GM23338 (cell line): ENCODE results near the gene RUSC1. TPM values are rescaled to one million over a fixed set of nuclear protein-coding genes. Genes with fewer than 3 reads are reported as not detected.

Source experiments
- ATAC-seq: fragments of 200-7000 bp; cut with Tn5 transposase; 3 replicates; pipeline ENCODE4 v1.9.1; 2020
- DNase-seq: peaks from one replicate; pipeline ENCODE4 v3.0.0-alpha.2; 2015; ENCODE audit warnings: low spot score
- H2AFZ ChIP-seq: fragments of 200-600 bp; sonication (generic); 2 replicates; pipeline ENCODE4 v1.8.0; 2016; ENCODE audit warnings: antibody characterized with exemption, mild to moderate bottlenecking, moderate library complexity
- H3F3A ChIP-seq: fragments of 200-600 bp; sonication (generic); replicated peaks from 2 replicates; pipeline ENCODE4 v1.8.0; 2017; ENCODE audit warnings: antibody characterized with exemption, mixed run types, low read depth
- H3K27ac ChIP-seq: fragments of 200-600 bp; sonication (generic); 2 replicates; pipeline ENCODE4 v1.6.1; 2016; ENCODE audit warnings: low read depth
- H3K27me3 ChIP-seq: fragments of 200-600 bp; sonication (generic); 2 replicates; pipeline ENCODE4 v1.8.0; 2016; ENCODE audit warnings: mild to moderate bottlenecking, mixed run types, moderate library complexity; ENCODE audit not compliant: insufficient read depth
- H3K36me3 ChIP-seq: fragments of 200-600 bp; sonication (generic); 2 replicates; pipeline ENCODE4 v1.8.0; 2016; ENCODE audit warnings: mild to moderate bottlenecking; ENCODE audit not compliant: insufficient read depth
- H3K4me1 ChIP-seq: fragments of 200-600 bp; sonication (generic); 2 replicates; pipeline ENCODE4 v1.8.0; 2016; ENCODE audit warnings: mild to moderate bottlenecking, moderate library complexity; ENCODE audit not compliant: insufficient read depth
- H3K4me2 ChIP-seq: fragments of 200-600 bp; sonication (generic); 2 replicates; pipeline ENCODE4 v1.7.1; 2017; ENCODE audit warnings: mixed run types
- H3K4me3 ChIP-seq: fragments of 200-600 bp; sonication (generic); 2 replicates; pipeline ENCODE4 v1.6.1; 2016; ENCODE audit warnings: mixed run types
- H3K79me2 ChIP-seq: fragments of 200-600 bp; sonication (generic); replicated peaks from 2 replicates; pipeline ENCODE4 v1.8.0; 2017; ENCODE audit warnings: mild to moderate bottlenecking; ENCODE audit not compliant: insufficient read depth
- H3K9me2 ChIP-seq: fragments of 200-600 bp; sonication (generic); 2 replicates; pipeline ENCODE4 v1.8.0; 2017; ENCODE audit not compliant: insufficient read depth
- H4K20me1 ChIP-seq: fragments of 200-600 bp; sonication (generic); replicated peaks from 2 replicates; pipeline ENCODE4 v1.8.0; 2017; ENCODE audit warnings: mild to moderate bottlenecking; ENCODE audit not compliant: insufficient read depth
- H3K27ac Mint-ChIP-seq: 2 replicates; pipeline ENCODE4 v1.8.0; 2020; ENCODE audit warnings: inconsistent platforms, mild to moderate bottlenecking, moderate library complexity, mixed read lengths
- H3K27me3 Mint-ChIP-seq: 3 replicates; pipeline ENCODE4 v1.8.0; 2022; ENCODE audit warnings: low read depth, mild to moderate bottlenecking, moderate library complexity, mixed read lengths, inconsistent platforms; ENCODE audit not compliant: insufficient read depth, poor library complexity
- H3K36me3 Mint-ChIP-seq: 3 replicates; pipeline ENCODE4 v1.8.0; 2021; ENCODE audit warnings: low read depth, mild to moderate bottlenecking, inconsistent platforms, moderate library complexity, mixed read lengths
- H3K4me1 Mint-ChIP-seq: 3 replicates; pipeline ENCODE4 v1.8.0; 2020; ENCODE audit warnings: mild to moderate bottlenecking, inconsistent platforms, mixed read lengths
- H3K4me3 Mint-ChIP-seq: 3 replicates; pipeline ENCODE4 v1.8.0; 2021; ENCODE audit warnings: moderate library complexity, mild to moderate bottlenecking, inconsistent platforms, mixed read lengths
- H3K9me3 Mint-ChIP-seq: 3 replicates; pipeline ENCODE4 v1.8.0; 2020; ENCODE audit warnings: moderate library complexity, mild to moderate bottlenecking, inconsistent platforms, mixed read lengths
- CREB1 ChIP-seq: fragments of 250-450 bp; sonication (Bioruptor Pico); IDR thresholded peaks from 2 replicates; pipeline ENCODE4 v1.5.0; 2020; ENCODE audit warnings: low read depth, mild to moderate bottlenecking, moderate library complexity
- EZH2 ChIP-seq: fragments of 200-600 bp; sonication (generic); IDR thresholded peaks from one replicate; pipeline ENCODE4 v1.8.0; 2017; ENCODE audit warnings: antibody characterized with exemption, mild to moderate bottlenecking, low read depth; ENCODE audit not compliant: unreplicated experiment
- EZH2phosphoT487 ChIP-seq: fragments of 200-600 bp; sonication (generic); IDR thresholded peaks from one replicate; pipeline ENCODE4 v1.8.1; 2018; ENCODE audit warnings: antibody characterized with exemption; ENCODE audit not compliant: unreplicated experiment
- JUNB ChIP-seq: IDR thresholded peaks from one replicate; pipeline ENCODE4 v1.6.1; 2016; ENCODE audit warnings: antibody characterized with exemption; ENCODE audit not compliant: unreplicated experiment
- NANOG ChIP-seq: IDR thresholded peaks from 2 replicates; pipeline ENCODE4 v1.6.1; 2016; ENCODE audit warnings: antibody characterized with exemption, borderline replicate concordance
- POLR2AphosphoS5 ChIP-seq: IDR thresholded peaks from 2 replicates; pipeline ENCODE4 v1.6.1; 2016; ENCODE audit warnings: antibody characterized with exemption, low read depth
- STAT1 ChIP-seq: IDR thresholded peaks from one replicate; pipeline ENCODE4 v1.6.1; 2016; ENCODE audit warnings: antibody characterized with exemption; ENCODE audit not compliant: unreplicated experiment
- ZNF114 ChIP-seq: fragments of 250-450 bp; sonication (Bioruptor Pico); IDR thresholded peaks from 2 replicates; pipeline ENCODE4 v1.5.0; 2020; ENCODE audit warnings: mild to moderate bottlenecking, moderate library complexity
- ZNF331 ChIP-seq: fragments of 250-450 bp; sonication (Bioruptor Pico); IDR thresholded peaks from 2 replicates; pipeline ENCODE4 v1.5.0; 2020; ENCODE audit warnings: low read depth, mild to moderate bottlenecking, moderate library complexity
- polyA plus RNA-seq: library from polyadenylated mRNA; unstranded; fragments of >200 nt; fragmentation: Nextera tagmentation; extraction: Ambion mirVana; gene quantifications from 2 replicates; pipeline ENCODE4 v1.2.1, GENCODE V29; 2016
- total RNA-seq: library from RNA; depleted of rRNA; stranded (reverse); fragments of >200 nt; shearing (Covaris generic); gene quantifications from 2 replicates; pipeline ENCODE4 v1.2.3, GENCODE V29; 2014
- TF ChIP-seq, protein P1 (sequence below), 2 experiments: fragments of 200-600 bp in 1 of 2; sonication (generic) in 1 of 2; conservative IDR thresholded peaks; 2 replicates each; pipeline versions ENCODE4 v1.5.1 to v1.6.1; 2016 to 2017; ENCODE audit warnings: antibody characterized with exemption in 2 of 2, low read depth in 2 of 2, mild to moderate bottlenecking in 2 of 2, moderate library complexity in 1 of 2
- TF ChIP-seq, protein P2 (sequence below): IDR thresholded peaks from 2 replicates; pipeline ENCODE4 v1.6.1; 2016; ENCODE audit warnings: antibody characterized with exemption
- TF ChIP-seq, protein P3 (sequence below): IDR thresholded peaks from one replicate; pipeline ENCODE4 v1.6.1; 2018; ENCODE audit warnings: antibody characterized with exemption; ENCODE audit not compliant: unreplicated experiment

RUSC1 gene
- total and polyA plus RNA-seq, 2 experiments from 2014 or later, result 53.4 to 87.7 TPM

DNA sequence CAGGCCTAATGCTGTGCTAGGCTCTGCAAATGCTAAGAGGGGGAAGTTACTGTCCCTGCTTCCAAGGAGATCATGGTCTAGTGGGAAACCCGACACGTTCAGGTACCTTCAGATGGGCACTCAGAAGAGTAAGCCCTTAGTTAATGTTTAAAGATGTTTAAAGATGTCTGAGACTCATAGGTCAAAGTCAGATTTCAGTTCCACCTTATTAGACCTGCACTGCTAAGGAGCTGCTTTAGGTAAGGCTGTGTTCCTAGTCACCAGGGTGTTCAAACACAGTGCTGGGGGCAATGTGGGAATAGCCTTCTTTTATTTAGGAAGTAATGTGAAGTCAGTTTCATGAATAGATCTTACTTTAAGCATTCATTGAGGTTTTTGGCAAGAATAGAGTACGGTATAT, 3.8 kb upstream of the RUSC1 start (continued):
- TF ChIP-seq ZNF114 (CRISPR knock-in tag), result no peak
- TF ChIP-seq, protein P1, sequence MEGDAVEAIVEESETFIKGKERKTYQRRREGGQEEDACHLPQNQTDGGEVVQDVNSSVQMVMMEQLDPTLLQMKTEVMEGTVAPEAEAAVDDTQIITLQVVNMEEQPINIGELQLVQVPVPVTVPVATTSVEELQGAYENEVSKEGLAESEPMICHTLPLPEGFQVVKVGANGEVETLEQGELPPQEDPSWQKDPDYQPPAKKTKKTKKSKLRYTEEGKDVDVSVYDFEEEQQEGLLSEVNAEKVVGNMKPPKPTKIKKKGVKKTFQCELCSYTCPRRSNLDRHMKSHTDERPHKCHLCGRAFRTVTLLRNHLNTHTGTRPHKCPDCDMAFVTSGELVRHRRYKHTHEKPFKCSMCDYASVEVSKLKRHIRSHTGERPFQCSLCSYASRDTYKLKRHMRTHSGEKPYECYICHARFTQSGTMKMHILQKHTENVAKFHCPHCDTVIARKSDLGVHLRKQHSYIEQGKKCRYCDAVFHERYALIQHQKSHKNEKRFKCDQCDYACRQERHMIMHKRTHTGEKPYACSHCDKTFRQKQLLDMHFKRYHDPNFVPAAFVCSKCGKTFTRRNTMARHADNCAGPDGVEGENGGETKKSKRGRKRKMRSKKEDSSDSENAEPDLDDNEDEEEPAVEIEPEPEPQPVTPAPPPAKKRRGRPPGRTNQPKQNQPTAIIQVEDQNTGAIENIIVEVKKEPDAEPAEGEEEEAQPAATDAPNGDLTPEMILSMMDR (conservative IDR thresholded peaks at IDR 0.05; ENCODE audit: low read depth in 2 of 2), result no peak
- no peak for TF ChIP-seq ZNF331 (CRISPR knock-in tag)
- no peak for TF ChIP-seq NANOG
- no peak for TF ChIP-seq CREB1 (CRISPR knock-in tag)

DNA sequence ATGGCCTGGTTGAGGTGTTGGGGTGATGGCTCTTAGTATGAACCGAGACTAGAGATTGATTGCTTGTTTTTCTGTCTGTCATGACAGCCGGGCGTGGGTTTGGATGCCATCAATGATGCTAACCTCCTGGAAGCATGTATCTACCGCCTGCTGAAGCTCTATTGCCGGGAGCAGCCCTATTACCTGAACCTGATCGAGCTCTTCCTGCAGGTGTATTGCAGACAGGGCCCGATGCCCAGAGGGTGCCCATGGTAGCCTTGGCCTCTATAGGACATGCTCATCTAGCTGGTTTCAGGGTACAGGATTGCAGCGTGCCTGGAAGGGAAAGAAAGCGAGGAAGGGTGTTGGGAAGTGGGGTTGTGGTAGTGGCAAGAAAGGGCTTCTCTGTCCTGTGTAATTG, 2.6 kb upstream of the RUSC1 start:
- peaks cover 32% of the 10 kb centered on the region for H4K20me1 ChIP-seq
- ATAC-seq, result no peak
- no peak for TF ChIP-seq NANOG
- no peak for TF ChIP-seq EZH2phosphoT487
- TF ChIP-seq, protein P2, sequence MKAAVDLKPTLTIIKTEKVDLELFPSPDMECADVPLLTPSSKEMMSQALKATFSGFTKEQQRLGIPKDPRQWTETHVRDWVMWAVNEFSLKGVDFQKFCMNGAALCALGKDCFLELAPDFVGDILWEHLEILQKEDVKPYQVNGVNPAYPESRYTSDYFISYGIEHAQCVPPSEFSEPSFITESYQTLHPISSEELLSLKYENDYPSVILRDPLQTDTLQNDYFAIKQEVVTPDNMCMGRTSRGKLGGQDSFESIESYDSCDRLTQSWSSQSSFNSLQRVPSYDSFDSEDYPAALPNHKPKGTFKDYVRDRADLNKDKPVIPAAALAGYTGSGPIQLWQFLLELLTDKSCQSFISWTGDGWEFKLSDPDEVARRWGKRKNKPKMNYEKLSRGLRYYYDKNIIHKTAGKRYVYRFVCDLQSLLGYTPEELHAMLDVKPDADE, result no peak
- TF ChIP-seq ZNF114 (CRISPR knock-in tag), result no peak
- TF ChIP-seq EZH2, result no peak
- no peak for TF ChIP-seq STAT1
- no peak for TF ChIP-seq CREB1 (CRISPR knock-in tag)
- TF ChIP-seq POLR2AphosphoS5, result no peak
- no peak for TF ChIP-seq JUNB
- TF ChIP-seq, protein P3, sequence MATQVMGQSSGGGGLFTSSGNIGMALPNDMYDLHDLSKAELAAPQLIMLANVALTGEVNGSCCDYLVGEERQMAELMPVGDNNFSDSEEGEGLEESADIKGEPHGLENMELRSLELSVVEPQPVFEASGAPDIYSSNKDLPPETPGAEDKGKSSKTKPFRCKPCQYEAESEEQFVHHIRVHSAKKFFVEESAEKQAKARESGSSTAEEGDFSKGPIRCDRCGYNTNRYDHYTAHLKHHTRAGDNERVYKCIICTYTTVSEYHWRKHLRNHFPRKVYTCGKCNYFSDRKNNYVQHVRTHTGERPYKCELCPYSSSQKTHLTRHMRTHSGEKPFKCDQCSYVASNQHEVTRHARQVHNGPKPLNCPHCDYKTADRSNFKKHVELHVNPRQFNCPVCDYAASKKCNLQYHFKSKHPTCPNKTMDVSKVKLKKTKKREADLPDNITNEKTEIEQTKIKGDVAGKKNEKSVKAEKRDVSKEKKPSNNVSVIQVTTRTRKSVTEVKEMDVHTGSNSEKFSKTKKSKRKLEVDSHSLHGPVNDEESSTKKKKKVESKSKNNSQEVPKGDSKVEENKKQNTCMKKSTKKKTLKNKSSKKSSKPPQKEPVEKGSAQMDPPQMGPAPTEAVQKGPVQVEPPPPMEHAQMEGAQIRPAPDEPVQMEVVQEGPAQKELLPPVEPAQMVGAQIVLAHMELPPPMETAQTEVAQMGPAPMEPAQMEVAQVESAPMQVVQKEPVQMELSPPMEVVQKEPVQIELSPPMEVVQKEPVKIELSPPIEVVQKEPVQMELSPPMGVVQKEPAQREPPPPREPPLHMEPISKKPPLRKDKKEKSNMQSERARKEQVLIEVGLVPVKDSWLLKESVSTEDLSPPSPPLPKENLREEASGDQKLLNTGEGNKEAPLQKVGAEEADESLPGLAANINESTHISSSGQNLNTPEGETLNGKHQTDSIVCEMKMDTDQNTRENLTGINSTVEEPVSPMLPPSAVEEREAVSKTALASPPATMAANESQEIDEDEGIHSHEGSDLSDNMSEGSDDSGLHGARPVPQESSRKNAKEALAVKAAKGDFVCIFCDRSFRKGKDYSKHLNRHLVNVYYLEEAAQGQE, result no peak
- TF ChIP-seq, protein P1 (conservative IDR thresholded peaks at IDR 0.05; ENCODE audit: low read depth in 2 of 2), result no peak
- no peak for TF ChIP-seq ZNF331 (CRISPR knock-in tag)

More for the DNA sequence above, 2.6 kb upstream of the RUSC1 start:
- Histone ChIP-seq H3K4me1 (peaks cover 23% of the 10 kb centered on the region), H3K4me3 (no peak overlapping the region), H3K9me2 (no peaks in the 10 kb centered on the region), H3K27ac (no peak overlapping the region), H3K4me2 (no peak overlapping the region), H3K79me2 (peaks cover 15% of the 10 kb centered on the region; the same call in 1 of the 2 replicates), H3F3A (peaks cover 57% of the 10 kb centered on the region), H3K36me3 (peaks cover 22% of the 10 kb centered on the region), H3K27me3 (peaks cover 7% of the 10 kb centered on the region), H2AFZ (no peak overlapping the region)
- H3K4me3 Mint-ChIP-seq, result no peak overlapping the region
- H3K9me3 Mint-ChIP-seq, result no peaks in the 10 kb centered on the region
- H3K36me3 Mint-ChIP-seq, result peaks cover 43% of the 10 kb centered on the region
- peaks cover 32% of the 10 kb centered on the region for H3K4me1 Mint-ChIP-seq
- H3K27ac Mint-ChIP-seq, result no peak overlapping the region
- no peak for DNase-seq
- peaks cover 24% of the 10 kb centered on the region for H3K27me3 Mint-ChIP-seq
